OCI-M1 (cell line): ENCODE measurements around the gene DSN1.

ENCODE experiments used
- DNase-seq: peaks from one replicate; lab custom pipeline; 2025; lab: John Stamatoyannopoulos, UW

The DSN1 gene

DNA sequence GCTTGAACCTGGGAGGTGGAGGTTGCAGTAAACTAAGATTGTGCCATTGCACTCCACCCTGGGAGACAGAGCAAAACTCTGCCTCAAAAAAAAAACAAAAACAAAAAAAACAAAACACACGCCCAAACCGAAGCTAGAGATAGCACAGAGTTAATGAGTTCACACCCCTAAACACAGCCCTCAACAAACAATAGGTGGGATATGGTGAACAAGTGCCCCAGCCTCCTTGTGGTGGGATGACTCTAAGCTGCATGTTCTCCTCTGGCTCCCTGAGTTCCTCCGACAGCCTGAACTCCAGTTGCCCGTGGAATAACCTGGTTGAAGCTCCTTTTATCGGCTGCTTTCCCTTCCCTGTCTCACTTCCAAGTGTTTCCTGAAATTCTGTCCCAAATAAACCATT lies 22.1 kb upstream of the DSN1 start:
- DNase-seq, result no peak

DNA sequence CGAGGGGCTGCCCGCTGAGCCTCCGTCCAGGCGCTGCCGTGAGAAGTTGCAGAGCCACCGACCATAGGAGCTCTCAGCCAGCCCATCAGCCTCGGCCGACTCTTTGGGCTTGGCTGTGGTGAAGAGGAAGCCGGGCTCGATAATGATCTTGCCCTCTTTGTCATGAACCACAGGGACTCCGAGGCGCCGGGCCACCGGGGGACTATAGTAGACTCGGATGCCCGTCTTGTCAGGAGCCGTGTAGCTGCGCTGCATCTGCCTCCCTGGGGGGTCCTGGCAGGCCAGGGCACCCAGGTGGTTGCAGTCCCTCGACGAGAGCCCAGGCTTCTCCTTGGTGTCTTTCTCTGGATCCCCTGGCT lies 20.5 kb upstream of the DSN1 start:
- DNase-seq, result no peak

DNA sequence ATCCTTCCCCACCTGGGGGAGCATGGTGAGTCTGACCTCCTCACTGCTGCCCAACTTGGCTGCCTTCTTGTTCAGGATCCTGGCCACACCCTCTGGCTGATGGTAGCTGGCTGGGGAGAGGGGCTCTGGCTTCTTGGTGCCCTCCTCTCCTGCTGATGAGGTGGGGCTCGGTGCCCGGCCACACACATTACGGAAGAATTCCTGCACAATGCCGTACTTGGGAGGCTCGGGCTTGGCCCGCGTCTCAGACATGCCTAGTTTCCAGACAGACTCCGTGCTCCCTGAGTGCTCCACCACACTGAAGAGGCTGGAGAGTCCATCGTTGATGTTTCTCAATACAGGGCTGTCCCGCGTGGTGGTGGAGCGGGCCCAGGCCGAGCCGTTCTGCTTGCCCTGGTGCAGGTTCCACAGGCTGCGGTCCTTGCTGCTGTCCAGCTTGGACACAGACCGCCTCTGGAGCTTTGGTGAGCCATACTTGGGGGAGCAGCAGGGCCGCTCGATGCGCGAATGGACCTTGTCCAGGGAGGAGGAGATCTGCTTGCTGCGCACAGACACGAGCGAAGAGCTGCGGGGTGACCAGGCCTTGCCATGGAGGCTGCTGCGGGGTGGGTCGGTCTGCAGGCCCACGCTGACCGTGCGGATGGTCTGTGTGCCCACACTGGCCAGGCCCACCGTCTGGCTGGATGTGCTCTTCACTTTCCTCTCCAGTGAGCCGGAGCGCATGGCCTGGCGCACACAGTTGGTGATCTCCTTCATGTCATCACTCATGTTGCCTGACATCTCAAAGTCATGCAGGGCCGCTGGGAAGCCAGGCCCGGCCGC lies 19.9 kb upstream of the DSN1 start:
- DNase-seq, result no peak

DNA sequence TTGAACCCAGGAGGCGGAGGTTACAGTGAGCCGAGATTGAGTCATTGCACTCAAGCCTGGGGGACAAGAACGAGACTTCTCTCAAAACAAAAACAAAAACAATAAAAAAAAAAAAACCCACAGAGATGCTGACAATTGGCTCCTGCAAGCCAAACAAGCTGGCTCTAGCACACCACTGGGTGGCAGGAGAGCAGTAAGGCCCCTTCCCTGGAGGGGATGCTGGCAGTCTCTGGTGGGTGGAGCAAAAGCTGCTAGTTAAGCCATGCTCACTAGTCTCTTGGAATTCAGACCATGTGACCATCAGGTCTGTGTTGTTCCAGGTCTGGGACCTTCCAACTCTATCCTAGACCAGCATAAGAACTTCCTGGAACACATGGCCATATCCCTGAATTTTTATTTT lies 18.9 kb upstream of the DSN1 start:
- peak; percentile 42 for DNase-seq

DNA sequence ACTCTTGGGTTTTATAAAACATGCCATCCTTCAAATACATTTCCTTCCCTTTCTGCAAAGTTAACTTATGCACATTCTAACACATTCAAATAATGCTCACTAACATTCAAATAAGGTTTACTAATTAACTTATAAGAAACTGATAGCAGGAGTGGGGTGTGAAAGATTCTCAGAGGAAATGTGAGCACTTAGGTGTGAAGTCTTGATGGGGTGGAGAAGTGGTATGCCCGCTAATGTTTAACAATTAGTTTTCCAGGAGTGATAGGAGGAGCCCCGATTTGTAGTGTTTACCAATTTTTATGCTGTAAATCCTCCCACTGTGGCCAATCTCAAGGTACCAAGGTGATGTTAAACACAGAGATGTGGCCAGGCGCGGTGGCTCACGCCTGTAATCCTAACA lies 18.3 kb upstream of the DSN1 start:
- DNase-seq, result no peak

DNA sequence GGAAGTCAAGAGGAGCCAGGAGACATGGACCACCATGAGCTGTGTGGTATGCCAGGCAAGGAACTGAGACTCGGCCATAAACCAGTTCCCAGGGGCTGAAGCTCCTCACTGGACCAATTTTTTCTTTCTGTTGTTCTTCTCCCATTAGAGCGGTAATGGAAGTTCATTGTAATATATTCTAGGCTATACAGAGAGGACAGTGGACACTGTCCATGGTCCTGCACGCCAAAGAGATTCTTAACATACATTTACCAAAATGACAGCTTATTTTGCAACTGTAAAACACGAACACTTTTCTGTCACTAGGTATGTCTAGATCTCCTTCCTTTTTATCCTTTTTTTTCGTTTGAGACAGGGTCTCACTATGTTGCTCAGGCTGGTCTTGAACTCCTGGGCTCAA lies 13.1 kb upstream of the DSN1 start:
- no peak for DNase-seq

DNA sequence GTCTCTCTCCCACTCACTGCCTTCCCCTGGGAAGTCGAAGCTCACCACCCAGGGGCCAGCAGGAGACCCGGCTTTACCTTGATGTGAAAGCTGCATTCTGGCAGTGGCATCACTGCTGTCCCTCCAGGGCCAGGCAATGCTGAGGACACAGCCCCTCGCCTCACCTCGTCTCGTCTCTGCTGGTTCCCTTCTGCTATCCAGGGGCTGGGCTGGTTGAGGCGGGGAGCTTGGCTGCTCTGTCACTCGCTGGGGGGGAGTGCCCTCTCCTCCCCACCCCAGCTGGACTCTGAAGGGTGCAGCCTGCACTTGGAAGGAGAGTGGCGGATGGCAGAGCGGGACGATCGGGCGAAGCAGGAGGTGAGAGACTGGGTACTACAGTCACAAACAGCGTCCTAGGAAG lies 12.7 kb upstream of the DSN1 start:
- no peak for DNase-seq

DNA sequence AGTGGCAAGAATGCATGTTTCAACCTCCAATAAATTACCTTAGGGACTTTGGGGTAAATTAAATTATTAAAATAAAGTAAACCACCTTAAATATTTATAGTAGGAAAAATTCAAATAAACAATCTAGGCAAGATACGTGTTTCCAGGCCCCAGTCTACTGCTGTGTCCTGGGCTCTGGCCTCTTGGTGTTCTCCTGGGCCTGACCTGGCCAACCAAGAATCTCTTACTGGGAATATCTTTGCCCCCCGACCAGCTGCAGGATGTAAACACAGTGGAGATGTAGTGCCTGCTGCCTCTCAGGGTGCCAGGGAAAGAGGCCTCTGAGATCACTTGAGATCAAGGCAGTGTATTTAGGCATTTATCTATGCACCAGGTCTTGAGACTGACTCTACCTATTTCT lies 11.7 kb upstream of the DSN1 start:
- DNase-seq, result no peak

DNA sequence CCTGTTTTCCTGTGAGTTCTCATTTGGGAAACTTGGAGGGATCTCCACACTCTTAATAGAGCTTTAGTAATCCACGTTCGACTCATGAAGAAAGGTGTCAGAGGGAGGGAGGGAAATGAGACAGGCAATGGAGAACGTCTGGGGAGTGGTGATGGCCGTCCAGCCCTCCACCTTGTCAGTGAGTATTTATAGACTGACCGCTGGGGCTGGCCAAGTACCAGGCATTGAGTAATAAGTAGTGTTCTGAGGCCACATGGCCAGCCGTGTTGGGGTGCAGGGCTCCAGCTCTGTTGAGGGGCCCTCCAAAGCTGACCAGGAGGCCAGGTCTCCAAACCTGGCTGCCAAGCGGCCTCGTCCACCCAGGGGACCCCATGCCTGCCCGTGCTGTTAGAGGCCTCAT lies 11.3 kb upstream of the DSN1 start:
- no peak for DNase-seq

DNA sequence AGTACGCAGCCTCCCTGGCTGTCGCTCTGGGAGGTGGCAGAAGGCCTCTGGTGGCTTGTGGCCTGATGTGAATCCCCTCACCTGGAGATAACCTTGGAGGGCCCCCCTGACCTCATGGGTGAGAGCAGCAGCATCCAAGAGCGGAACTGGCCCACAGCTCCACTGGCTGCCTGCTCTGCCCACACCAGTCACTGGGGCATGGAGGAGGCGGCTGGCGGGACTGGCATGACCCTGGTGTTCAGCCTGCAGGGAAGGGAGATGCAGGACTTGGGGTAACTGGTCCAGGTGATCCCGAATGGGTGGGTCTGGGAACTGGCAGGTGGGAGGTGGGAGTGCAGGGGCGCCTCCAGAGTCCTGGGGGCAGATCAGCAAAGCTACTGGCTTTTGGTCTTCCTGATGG lies 10.6 kb upstream of the DSN1 start:
- no peak for DNase-seq

DNA sequence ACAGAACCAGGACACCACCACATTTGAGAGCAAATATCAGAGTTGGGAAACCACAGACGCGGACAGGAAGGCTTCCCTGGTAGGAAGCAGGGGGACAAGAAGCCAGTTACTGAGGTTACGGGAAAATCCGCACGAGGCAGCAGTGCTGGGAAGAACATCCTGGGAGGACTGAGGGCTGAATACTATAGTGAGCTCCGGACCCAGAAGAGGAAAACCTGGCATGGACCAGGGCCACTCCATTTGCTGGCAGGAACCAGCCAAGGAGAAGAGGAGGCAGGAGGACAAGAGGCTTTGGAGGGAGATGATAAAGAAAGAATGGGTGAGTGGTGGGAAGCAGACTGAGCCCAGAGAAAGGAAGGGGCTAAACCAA lies 6.1 kb upstream of the DSN1 start:
- no peak for DNase-seq

DNA sequence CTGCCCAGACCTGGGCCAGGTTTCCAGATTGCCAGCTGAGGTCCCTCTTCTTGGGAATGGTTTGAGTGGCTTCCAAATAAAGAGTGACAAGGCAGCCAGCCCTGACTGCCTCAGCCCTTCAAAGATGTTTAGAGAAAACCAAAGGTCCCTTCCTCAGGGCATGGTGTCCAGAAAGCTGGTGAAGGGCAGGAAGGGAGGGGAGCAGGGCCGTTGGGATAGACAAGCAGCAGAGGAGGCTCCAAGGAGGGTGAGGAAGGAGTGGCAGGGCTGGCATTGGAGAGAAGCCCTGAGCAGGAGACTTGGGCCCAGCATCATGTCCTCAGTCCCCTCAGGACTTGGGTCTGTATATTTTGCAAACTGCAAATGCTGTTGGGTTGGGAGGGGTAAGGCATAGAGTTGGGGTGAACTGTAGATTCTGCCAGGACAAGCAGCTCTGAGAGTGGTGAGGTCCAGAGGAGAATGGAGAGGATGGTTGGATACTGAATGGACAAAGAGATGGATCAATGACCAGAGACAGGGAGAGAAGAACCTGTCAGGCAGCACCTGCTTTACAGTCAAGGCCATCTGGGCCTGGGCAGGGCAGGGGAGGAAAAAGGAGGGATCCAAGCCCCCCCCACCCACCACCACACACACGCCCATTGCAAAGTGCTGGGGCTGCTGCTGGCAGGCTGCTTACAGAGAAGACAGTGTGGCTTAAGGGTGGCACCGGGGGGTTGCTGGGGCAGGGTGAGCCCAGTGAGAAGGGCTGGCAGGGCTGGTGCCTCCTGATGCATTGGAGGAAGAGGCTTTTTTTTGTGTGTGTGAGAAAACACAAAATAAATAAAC lies 5.5 kb upstream of the DSN1 start:
- DNase-seq, result no peak

DNA sequence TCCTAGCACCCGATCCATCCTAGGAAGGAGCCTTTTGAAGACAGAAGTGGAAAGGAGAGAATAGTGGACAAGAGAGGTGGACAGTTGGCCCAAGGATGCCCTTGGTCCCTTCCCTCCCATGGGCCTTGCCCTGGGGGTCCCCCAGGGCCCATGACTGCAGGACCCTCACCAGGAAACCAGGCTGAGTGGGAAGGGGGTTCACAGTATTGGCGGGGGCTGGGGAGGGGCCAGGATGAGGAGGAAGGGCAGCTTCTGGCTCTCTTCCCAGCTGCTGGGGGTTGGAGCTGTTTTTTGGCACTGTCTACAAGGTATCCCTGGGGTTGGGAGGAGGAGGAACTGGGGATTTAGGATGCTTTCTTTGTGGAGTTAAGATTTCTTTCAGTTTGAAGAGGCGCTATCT lies 4.0 kb upstream of the DSN1 start:
- DNase-seq, result no peak

DNA sequence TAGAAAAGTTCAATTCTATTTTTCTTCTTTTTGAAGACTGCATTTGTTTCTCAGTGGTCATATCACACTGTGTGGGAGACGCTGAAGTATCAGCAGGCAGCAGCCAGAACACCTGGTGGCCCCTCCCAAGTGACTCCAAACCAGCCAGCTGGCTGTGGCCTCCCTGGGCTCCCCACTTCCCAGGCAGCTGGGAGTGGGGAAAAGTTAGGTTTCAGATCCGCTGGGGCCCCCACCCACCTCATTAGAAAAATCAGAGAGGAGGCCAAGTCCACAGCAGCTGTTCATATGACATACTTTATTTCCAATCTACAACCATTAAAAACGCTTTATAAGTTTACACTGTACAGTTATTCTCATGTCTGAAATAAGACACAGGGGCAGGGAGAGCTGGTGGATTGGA lies 3.6 kb upstream of the DSN1 start:
- DNase-seq, result no peak

DNA sequence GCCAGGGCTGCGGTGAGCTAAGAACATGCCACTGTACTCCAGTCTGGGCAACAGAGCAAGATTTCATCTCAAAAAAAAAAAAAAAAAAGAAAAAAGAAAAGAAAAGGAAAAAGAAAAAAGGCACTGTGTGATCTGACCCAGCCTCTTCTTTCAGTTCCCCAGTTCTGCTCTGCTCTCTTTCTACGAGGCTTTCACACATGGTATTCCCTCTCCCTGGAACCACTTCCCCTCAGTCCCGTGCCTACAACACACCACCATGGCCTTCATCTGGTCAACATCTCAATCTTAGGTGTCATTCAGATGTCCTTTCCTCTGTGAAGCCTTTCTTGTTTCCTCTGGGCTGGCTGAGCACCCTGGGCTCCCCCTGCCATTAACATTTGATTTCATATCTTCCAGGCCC lies 2.3 kb upstream of the DSN1 start:
- DNase-seq, result no peak

DNA sequence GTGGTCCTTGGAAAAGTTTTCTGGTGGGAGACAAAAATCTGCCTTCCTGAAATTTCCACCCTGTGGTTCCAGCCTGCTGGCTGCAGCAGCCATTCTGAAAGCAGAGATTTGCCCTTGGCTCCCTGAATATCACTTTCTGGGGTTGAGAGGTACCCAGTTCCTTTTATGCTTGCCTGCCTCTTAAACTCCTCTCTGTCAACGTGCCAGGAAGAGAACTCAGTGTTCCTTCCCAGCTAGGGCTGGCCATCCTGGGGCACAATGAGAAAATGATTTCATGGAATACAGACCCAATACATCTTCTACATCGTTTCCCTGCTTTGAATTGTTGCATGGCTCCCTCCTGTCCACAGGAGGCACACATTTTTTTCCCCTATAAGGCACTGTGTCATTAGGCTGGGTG lies 1.6 kb upstream of the DSN1 start:
- no peak for DNase-seq

DNA sequence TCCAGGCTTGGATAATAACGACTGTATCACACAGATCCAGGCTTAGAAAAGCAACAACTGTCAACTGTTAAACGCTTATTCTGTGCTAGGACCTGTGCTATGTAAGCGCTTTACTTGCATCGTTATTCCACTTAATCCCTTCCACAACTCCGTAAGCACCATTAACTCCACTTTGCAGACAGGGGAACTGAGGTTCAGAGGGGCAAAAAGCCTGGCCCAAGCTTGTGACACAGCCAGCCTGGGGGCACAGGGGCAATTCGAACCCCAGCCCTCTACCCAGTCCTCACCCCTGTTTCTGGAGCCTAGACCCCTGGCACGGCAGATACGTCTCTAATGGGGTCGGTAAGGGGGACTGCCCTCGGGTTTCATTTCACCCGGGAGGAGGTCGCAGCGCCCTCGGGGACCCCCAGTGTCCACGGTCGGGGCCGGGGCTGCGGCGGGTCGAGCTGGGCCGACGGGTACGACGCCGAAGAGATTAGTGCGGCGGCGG lies 411 bp downstream of the DSN1 start:
- peak; percentile 52 for DNase-seq

DNA sequence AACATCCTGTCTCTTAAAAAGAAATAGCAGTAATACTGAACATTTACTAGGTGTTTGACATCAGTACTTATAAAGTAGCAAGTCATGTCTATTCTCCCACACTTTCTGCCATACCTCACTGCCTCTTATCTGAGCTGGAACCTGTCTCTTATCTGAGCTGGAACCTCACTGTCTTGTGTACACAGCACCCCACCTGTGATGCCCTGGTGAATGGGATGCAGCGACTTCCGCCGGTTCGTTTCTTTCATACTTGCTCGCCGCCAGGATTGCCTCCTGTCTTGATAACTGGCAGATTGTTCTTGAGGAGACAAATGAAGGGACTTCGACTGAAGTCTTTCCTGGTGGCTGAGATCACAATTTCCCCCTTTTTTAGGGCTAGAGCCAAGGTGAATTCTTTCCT lies 2.9 kb downstream of the DSN1 start:
- no peak for DNase-seq

DNA sequence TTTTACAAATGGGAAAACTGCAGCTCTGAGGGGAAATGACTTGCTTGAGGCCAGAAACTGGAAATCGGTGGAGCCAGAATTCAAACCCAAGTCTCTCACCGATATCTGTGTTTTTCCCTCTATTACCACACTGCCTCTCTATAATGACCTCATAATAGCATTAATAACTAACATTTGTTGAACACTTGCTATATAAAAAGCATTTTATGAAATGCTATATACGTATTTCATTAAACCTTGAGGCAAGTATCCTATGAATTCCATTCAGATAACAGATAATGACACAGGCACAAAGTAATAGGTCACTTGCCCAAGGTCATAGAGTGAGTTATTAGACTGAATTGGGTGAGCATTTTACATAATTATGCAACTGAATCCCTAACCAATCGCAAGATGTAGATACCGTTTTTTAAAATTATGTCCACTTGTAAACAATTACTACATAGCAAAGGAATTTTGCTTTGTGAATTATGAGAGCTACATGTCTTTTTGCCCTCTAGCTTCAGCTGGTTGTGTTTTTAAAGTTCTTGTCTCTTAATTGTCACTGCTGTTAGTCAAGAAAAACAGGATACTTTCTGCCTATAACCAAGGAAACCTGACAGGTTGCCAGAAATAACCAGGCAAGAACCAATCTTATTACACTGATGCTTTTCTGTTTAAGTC lies 4.7 kb downstream of the DSN1 start:
- DNase-seq, result no peak

DNA sequence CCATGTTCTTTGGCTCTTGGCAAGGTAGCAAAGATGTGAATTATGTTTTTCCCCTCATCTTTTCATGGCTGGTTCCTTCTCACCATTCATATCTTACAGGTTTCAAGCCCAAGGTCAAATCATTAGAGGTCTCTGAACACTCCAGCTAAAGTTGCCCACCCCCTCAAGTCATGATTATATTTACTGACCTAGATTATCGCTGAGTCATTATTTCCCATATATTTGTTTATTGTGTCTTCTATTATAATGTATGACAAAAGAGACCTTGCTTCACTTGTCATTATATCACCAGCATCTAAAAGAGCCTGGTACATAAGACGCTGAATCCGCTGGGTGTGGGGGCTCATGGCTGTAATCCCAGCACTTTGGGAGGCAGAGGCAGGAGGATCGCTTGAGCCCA lies 12.4 kb downstream of the DSN1 start:
- DNase-seq, result no peak

DNA sequence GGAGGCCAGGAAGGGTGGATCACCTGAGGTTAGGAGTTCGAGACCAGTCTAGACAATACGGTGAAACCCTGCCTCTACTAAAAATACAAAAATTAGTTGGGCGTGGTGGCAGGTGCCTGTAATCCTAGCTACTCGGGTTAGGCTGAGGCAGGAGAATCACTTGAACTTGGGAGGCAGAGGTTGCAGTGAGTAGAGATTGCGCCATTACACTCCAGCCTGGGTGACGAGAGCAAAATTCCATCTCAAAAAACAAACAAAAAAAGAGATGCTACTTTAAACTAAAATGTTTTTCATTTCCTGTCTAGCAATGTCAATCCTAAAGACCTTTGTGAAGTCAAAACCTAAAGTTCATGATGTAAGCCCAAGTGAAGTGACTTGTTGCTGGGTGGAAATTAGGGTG lies 12.9 kb downstream of the DSN1 start:
- no peak for DNase-seq

DNA sequence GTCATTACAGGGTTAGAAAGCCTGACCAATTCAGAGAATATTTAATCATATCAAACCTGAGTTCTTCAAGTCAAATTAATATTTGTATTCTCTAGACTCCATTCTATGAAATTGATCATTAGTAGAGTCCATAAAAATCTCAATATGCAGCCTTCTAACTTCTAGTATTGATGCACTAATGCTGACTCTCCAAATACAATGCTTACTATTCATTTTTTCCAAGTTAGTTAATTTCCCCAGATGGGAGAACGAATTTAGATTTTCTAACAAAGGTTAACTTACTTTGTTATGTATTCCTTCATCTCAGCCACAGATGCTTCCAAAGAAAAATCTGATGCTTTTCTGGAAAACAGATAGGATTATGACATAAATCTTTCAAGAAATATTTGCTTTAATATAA lies 15.3 kb downstream of the DSN1 start:
- no peak for DNase-seq

DNA sequence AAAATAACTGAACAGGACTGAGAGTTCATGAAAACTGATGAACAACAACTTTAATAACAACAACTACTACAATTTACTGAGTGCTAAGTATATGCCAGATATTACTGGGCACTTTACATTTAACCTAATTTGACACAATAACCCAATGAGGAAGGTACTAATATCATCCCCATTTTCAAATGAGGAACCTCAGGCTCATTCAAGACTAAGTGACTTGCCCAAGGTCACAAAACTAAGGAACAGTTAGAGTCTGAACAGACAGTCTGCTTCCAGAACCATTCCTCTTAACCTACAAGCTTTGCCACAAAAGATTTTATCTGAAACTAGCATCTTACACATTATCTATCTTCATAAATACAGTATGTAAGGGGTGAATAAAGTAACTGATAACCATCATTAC lies 17.1 kb downstream of the DSN1 start:
- DNase-seq, result no peak
